ENCODE results near the gene CD300LF. TPM values are rescaled to one million over a fixed set of nuclear protein-coding genes. Genes with fewer than 3 reads are reported as not detected.

The CD300LF gene
- total RNA-seq, result under 1 TPM in 2 of 4 donors, not detected in 2; 0.13 to 0.27 TPM

DNA sequence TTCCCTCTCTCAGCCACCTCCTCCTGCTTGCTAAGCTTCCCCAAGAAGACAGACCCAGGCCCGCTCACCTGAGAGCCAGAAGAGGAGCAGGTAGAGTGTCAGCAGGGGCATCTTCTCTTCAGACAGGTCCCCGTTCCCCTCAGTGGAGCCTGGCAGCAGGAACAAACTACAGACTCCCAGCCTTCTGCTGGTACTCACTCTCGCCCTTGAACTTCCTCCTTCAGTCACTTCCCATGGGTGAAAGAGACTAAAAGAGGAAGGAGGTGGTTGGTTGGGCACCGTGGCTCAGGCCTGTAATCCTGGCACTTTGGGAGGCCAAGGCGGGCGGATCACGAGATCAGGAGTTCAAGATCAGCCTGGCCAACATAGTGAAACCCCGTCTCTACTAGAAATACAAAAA lies at the start of gene CD300LF:
TSS of gene CD300LF (minus strand) at position 168 of the 400 bp plus-strand sequence. CDS start at position 111, 57 bp downstream.
- intact Hi-C loops (cut with DNase I; ENCODE audit: low total_unique reads), result no loop called here
- TF ChIP-seq POLR2A (IDR thresholded peaks at IDR 0.05), result no peak
- TF ChIP-seq, protein P1, sequence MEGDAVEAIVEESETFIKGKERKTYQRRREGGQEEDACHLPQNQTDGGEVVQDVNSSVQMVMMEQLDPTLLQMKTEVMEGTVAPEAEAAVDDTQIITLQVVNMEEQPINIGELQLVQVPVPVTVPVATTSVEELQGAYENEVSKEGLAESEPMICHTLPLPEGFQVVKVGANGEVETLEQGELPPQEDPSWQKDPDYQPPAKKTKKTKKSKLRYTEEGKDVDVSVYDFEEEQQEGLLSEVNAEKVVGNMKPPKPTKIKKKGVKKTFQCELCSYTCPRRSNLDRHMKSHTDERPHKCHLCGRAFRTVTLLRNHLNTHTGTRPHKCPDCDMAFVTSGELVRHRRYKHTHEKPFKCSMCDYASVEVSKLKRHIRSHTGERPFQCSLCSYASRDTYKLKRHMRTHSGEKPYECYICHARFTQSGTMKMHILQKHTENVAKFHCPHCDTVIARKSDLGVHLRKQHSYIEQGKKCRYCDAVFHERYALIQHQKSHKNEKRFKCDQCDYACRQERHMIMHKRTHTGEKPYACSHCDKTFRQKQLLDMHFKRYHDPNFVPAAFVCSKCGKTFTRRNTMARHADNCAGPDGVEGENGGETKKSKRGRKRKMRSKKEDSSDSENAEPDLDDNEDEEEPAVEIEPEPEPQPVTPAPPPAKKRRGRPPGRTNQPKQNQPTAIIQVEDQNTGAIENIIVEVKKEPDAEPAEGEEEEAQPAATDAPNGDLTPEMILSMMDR (IDR thresholded peaks at IDR 0.05), result no peak
- no peak within 1 kb of the TSS for H3K4me3 ChIP-seq (ENCODE audit: low read depth, poor library complexity, severe bottlenecking)
- DNase-seq (ENCODE audit: low spot score in 2 of 2), result peak in 1 of 2 donors; percentile 30
- WGBS, 2 donors, result 78 to 81% methylated on average over 8 of the region's 8 CpGs

DNA sequence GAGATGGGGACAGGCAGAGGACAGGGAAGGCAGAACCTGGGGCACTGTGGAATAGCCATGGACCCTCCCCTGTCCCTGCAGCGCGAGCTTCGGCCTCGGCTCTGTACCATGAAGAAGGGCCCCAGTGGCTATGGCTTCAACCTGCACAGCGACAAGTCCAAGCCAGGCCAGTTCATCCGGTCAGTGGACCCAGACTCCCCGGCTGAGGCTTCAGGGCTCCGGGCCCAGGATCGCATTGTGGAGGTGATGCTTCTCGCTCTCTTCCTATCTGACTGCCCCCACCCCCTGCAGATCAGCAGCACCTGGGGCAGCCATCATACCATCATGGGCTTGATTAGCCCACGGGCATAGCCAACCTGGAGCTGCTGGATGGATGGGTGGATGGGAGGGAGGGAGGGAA lies 49.2 kb upstream of the CD300LF start:
- no peak for TF ChIP-seq POLR2A (IDR thresholded peaks at IDR 0.05)
- TF ChIP-seq, protein P1 (IDR thresholded peaks at IDR 0.05), result no peak
- no peak for DNase-seq (ENCODE audit: low spot score in 2 of 2)
- 95 to 99% methylated on average over 3 to 11 of the region's 11 CpGs for WGBS, 2 donors
- H3K4me3 ChIP-seq (ENCODE audit: low read depth, poor library complexity, severe bottlenecking), result no peak overlapping the region
- intact Hi-C loops (cut with DNase I; ENCODE audit: low total_unique reads), result no loop called here

DNA sequence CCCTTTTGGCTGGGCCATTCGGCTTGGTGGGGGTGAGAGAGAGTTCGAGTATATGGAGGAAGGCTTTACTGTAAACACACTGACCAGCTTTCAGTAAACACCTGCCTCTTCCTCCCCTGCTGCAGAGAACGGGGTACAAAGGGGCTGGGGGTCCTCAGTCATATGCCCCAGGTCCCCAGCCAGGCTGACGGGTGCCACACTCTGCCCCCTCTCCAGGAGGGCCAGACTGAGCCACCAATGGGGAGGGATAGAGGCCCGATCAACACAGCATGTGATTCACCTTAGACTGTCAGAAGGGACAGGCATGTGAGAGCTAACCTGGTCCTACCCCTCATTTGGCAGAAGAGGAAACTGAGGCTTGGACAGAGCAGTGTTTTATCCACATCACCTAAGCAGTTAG lies 48.7 kb upstream of the CD300LF start:
- DNase-seq (ENCODE audit: low spot score in 2 of 2), result no peak
- no peak overlapping the region for H3K4me3 ChIP-seq (ENCODE audit: low read depth, poor library complexity, severe bottlenecking)
- intact Hi-C loops (cut with DNase I; ENCODE audit: low total_unique reads), result no loop called here
- TF ChIP-seq, protein P1 (IDR thresholded peaks at IDR 0.05), result no peak
- no peak for TF ChIP-seq POLR2A (IDR thresholded peaks at IDR 0.05)
- WGBS, 2 donors, result 80 to 84% methylated on average over 5 of the region's 5 CpGs

DNA sequence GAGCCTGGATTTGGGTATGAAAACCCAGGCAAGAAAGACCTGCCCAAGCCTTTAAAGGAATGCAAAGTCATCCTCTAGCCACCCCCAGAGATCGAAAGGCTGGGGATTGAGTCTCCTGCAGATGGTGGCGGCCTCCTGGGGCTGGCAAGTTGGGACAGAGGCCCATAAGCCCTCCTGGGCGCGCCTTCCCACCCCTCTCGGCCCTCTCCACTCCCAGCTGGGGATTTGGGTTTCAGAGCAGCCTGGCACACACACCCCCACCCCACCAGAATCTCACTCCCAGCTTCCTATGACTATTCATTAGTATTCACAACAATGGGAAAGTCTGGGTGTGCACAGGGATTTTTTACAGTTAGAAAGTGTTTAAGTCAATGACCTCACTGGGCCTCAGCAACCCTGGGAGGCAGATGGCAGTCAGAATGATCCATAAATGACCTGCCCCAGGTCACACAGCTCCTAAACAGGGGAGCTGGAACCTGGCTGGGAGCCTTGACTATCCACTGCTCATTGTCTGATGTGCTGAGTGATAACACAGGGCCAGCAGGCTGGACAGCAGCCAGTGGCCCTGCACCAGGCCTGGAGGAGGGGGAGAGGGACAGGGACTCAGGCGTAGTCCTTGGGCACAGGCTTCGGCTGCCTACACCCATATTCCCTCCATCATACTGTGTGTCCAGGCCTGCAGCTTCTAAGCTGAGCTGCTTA lies 47.8 kb upstream of the CD300LF start:
- 41 to 50% methylated on average over 7 of the region's 7 CpGs for whole genome bisulfite sequencing, 2 donors
- no peak for DNase-seq (ENCODE audit: low spot score in 2 of 2)
- no peak overlapping the region for H3K4me3 ChIP-seq (ENCODE audit: low read depth, poor library complexity, severe bottlenecking)
- intact Hi-C loops (cut with DNase I; ENCODE audit: low total_unique reads), result no loop called here
- TF ChIP-seq, protein P1 (IDR thresholded peaks at IDR 0.05), result no peak
- no peak for TF ChIP-seq POLR2A (IDR thresholded peaks at IDR 0.05)

DNA sequence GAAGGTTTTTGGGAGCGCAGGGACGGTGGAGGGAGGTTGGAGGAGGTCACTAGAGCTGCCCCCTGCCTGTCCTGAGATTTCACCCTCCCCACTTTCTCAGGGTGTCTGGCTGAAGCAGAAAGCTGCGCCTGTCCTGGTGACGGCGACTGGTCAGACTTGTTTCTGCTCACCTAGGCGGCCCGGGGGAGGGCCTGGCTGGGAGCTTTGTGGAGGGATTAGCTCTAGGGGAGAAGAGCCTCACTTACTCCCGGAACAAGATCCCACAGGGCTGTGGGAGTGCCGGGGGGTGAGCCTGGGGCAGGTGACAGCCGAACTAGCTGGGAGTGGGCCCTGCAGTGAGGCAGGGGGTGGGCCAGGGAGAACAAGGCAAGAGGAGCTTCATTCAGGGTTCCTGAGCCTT lies 47.2 kb upstream of the CD300LF start:
- no peak overlapping the region for H3K4me3 ChIP-seq (ENCODE audit: low read depth, poor library complexity, severe bottlenecking)
- WGBS, 2 donors, result 35 to 49% methylated on average over 10 of the region's 10 CpGs
- DNase-seq (ENCODE audit: low spot score in 2 of 2), result no peak
- TF ChIP-seq, protein P1 (IDR thresholded peaks at IDR 0.05), result no peak
- TF ChIP-seq POLR2A (IDR thresholded peaks at IDR 0.05), result no peak
- intact Hi-C loops (cut with DNase I; ENCODE audit: low total_unique reads), result no loop called here
